GM21619 (cell line): ENCODE results near the gene WDR27.

Experiments used
- ATAC-seq: cut with Tn5 transposase; IDR thresholded peaks from one replicate; pipeline ENCODE4 v1.9.1; 2021; ENCODE audit not compliant: unreplicated experiment

The WDR27 gene

DNA sequence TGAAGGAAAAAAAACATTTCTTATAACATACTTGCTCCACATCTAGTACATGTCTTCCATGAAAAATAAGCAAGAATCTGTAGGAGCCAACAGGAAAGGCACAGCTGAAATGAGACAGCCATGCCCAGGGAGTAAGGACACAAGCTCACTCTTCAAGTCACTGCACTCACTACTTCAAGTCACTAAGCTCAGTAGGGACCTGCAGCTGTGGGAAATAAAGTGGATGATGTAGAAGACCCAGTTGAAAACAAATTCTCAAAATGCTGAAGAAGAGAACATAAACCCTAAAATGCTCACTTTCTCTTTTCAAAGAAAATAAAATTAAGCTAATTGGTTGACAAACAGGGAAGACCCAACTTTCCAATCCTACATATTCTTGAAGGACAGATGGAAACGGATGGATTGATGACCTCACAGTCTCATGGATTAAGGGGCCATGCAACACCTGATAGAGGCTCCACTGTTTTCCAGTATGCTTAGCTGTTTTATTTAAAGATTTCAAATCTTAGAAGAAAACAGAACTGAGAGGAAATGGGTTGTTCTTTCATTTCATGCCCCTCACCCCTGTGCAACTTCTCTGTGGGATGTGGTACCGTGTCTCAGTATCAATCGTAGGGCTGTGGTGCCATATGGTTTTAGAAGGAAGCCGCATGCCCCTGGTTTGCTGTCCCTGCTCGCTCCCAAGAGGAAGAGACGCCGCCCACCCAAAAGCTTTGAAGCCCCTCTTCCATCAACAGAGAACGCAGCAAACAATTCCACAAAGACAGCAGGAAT is 133.3 kb downstream of the WDR27 start:
- ATAC-seq, result no peak

DNA sequence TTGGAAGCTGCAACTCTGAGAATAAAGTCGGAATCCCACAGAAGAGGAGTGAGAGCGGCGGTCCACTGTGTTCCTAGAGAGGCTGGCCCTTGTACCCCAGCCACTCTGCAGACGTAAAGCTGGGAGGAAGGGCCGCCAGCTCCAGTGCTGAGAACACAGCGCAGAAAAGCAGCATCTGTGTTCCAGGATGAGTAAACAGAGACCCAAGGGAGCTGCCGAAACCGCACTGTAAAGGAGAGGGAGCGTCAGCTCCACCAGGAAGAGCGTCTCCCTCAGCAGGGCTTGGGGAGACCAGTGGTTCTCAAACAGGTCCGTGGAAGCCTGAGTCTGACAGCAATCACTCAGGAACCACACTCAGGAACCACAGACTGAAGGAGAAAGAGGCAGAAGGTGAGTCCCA is 134.0 kb downstream of the WDR27 start:
- no peak for ATAC-seq

DNA sequence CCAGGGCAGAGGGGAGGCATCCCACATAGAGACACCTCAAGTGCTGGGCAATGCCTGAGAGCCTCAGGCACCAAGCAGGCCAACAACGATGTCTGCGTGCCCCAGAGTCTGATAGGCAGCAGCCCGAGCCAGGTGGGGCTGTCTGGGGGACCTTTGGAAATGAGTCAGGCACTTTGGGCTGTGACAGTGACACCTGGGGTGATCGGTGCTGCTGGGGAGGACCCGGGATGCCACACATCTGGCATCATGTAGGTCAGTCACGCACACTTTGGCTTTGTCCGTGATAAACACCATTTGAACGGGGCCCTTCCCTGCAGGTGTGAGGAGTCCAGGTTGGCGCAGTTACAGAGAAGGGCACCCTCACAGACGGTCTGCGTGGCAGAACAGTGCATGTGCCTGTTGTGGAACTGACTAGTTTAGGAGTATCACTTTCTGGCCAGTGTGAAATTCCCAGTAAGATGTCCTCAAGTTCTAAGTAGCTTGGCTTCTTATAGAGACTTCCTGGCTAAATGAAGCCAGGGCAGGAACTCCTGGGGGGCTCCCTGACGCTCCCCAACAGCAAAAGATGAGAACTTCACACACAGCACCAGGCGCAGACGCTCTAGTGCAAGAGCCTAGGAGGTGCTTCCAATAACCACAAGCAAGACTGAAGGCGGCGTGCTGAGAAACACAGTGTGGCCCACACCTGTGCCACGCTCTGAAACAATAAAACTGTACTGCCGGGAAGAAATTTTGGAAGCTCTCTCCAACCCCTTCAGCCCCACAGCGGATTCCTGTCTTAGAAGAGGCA is 134.7 kb downstream of the WDR27 start:
- no peak for ATAC-seq

DNA sequence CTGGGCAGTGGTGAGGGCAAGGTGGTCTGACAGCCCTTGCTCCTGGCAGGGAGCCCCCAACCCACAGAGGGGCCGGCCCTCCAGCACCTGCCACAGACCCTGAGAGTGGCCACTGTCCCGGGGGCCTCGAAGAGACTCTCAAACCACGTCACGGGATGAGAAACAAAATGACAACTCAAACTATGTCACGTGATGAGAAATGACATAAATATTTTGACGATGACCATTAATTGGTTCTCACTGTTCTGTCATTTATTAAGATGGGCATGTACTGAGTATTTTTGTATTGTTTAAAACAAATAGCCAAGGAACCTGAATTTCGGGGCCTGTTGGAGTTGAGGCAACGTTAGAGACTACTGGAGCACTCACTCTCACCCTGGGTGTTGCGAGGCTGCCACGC is 135.5 kb downstream of the WDR27 start:
- no peak for ATAC-seq

DNA sequence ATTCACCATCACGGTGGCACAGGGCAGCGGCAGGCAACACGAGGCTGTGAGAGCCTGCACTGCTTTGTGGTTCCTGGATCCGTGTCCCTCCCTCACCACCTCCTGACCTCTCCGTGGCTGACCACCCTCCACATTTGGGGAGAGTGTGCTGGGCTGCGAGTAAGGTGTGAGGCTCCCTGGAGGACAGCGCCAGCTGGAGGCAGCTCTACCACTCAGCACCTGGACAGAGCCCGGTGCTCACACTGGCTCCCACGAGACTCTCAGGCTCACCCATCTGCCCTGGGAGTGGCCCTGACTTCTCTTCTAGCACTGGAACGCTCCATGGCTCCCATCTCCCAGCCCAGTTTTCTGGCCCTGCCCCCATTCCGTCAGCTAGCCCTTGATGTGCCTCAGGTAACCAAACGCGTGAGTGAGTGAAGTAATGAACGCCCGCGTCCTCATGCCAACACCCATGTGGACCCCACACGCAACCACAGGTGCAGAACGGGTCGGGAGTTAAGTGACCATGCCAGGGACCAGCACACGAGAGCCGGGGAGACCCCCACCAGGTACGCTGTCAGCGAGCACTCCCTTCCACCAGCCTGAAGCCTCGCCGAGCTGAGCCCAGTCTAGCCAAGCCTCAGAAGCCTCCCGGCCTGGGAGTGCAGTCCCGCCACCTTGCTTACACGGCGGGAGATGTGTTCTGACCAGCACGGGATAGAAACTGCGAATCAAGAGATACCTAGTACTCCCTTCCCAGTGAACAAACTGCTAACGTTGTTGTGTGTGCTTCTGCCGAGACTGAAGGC is 137.2 kb downstream of the WDR27 start:
- no peak for ATAC-seq

DNA sequence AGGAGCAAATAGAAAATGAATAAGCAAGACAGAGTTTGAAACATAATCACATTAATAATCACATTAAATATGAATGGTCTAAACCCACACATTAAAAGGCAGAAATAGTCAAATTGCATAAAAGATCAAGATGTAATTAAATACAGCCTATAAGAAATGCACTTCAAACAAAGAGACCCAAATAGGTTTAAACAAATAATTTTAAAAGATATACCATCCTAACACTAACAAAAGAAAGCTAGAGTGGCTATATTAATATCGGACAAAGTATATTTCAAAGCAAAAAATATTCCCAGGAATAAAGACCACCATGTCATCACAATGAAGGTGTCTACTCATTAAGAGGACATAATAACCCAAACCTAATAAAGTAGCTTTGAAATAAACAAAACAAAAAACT is 140.2 kb downstream of the WDR27 start:
- ATAC-seq, result no peak

DNA sequence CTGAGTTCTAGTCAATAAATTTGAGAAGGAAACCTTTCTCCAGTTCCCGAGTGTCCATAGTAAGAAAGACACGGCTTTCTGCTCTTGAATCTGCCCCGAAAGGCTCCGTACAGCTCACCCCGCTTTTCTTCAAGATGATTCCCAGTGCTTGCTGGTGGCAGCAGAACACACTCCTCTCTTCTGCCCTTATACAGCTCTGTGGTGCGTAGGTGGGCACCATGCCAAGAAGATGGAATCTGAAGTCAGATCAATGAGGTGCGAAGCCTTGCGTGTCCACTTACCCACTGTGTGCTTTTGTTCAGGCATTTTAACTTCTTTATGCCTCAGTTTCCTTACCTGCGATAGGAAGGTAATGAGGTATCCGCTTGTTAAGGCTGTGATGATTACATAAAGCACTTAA is 142.2 kb downstream of the WDR27 start:
- ATAC-seq, result no peak

DNA sequence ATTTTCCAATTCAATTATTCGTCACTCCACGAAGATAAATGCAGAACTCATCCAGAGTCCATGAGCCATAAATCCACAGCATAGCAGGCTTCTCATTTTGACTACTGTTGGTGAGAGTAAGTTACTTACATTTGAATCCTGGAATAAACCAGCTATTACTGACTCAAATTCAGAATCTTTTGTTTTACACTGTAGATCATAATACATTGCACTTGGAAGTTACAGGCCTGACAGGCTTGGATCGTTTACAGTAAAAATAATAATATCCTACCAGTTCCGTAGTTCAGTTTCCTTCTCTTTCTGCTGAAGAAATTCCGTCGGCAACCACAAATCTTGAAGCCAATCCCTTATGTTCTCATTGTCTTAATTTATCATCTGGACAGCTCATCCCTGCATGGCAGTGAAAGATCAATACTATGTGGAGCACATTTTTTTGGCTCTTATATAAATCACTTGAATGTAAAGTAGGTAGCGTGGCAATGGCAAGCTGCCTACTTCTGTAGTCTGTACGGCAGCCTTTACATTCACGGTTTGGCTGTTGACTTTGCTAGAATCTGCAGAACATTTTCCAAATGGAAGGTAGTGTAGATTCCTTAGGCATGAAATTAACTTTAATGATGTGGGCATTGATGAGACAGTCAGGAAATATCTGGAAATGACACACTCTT is 142.9 kb downstream of the WDR27 start:
- ATAC-seq, result no peak

DNA sequence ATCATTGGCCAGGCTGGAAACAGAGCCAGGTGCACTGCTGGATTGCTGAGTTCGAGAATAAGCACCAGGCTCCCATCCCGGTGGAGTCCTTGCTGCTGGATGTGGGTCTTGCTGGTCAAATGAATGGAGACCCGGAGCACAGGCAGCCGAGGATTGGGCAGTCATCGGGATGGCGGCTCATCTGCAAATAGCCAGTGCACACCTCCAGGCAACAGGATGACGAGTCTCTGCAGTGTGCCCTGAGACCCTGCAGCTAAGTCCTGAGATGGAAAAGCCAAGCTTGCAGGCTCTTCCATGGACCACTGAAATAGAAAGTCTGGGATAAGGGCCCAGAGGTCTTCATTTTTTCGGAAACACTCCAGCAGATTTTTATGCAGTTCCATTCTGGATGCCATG is 143.5 kb downstream of the WDR27 start:
- ATAC-seq, result no peak

DNA sequence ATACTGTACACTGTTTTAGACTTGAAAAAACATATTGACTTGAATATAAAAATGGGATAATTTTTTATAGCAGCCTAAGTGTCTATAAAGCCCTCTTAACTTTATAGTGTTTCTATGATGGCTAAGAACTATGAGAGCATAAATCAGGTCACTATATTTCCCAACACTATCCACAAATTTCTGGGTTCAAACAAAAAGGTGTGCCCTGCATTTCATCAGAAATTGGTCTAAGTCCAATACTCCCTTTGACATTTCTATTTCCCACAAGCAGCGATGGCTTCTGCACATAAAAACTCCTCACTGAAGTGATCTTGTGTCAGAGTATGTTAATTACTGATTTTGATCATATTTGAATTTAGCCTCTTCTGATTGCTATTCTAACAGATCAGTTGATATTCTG is 143.9 kb downstream of the WDR27 start:
- no peak for ATAC-seq

DNA sequence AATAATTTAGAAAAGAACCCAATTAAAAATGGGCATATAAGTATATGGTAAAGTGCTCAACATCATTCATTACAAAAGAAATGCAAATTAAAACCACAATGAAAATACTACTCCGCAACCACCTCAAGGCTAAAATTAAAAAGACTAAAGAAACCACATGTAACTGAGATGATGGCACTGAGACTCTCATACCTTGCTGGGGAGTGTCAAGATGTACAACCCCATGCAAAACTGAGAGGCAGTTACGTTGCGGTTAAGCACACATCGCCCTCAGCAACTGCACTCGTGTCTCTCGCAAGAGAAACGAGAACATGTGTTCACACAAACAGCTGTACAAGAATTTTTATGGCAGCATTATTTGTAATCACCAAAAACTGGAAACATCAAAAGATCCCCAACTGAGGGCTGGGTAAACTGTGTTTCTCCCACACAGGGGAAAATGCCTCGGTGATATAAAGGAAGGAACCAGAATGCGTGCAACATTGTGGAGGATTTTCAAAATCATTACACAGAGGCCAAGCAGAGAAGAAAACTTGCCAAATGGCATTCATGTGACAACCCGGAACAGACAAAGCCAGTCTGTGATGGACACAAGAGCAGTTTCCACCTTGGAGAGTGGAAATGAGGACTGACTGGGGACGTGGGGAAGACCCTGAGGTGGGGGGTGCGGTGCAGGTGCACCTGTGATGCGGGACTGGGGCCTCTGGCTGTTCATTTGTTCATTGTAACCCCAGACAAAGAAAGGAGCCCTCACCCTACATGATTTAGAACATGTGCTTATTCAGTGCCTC is 144.9 kb downstream of the WDR27 start:
- ATAC-seq, result peak; percentile 99

DNA sequence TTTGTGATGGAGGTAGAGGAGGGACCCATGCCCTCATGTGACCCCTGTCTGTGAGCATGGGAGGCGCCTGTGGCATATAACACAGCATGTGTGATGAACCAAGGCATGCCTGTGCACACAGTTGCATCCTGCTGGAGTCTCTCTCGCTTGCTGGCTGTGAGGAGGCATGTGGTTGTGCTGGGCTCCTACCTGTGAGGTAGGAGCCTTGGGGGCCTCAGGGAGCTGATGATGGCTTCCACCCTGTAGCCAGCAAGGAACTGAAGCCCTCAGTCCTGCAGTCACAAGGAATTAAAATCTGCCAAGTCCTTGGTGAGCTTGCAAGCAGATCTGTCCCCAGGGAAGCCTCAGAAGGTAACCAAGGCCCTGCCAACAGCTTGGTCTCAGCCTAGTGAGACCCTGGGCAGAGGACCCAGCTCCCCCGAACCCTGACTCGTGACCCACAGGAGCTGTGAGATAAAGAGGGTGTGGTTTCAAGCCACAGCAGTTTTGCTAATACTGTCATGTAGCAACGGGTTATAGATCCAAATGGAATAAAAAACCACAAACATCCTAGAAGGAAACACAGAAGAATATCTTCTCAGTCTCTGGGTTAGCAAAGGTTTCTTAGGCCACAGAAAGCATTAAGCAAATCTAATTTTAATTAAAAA is 145.7 kb downstream of the WDR27 start:
- no peak for ATAC-seq

DNA sequence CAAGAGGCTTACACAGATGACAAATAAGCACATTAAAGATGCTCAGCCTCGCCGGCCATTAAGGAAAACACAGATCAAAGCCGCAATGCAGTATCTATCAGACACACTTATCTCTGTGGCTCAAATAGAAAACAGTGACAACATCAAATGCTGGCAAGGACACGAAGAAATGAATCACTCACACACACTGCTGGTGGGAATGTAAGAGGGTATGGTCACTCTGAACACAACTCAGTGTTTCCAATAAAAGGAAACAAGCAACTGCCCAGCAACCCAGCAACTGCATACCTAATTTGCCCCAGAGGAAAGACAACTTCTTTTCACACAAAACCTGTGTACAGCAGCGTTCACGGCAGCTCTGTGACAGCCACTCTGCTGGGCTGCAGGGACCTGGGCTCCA is 155.8 kb downstream of the WDR27 start:
- no peak for ATAC-seq

DNA sequence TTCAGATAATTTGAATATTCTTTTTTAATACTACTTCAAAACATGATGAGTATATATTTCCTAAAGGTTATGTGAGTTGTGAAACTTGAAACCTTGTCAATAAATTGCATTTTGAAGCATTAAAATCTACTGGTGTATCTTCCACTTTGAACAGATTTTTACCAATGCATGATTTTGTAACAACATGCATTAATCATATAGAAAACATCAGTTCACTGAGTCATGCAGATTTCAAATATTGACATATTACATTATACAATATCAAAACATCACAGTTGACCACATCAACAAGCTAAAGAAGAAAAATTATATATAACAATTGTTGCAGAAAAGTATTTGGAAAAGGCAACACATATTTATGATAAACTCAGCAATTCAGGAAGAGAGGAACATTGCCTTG is 158.1 kb downstream of the WDR27 start:
- ATAC-seq, result no peak

DNA sequence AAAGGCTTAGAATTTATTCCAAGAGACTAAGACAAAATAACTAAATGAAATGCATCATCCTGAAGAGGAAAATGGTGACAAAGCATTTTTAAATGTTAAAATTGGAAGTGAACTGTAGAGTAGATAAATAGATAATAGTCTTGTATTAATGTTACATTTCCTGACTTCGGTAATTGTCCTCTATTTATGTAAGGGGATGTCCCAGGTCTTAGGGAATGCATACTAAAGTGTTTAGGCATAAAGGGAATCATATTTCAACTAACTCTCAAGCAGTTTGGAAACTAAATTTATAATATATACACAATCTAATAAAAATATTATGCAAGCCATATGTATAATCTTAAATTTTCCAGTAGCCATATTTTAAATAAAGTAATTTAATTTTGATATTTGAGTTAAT is 159.3 kb downstream of the WDR27 start:
- ATAC-seq, result no peak

DNA sequence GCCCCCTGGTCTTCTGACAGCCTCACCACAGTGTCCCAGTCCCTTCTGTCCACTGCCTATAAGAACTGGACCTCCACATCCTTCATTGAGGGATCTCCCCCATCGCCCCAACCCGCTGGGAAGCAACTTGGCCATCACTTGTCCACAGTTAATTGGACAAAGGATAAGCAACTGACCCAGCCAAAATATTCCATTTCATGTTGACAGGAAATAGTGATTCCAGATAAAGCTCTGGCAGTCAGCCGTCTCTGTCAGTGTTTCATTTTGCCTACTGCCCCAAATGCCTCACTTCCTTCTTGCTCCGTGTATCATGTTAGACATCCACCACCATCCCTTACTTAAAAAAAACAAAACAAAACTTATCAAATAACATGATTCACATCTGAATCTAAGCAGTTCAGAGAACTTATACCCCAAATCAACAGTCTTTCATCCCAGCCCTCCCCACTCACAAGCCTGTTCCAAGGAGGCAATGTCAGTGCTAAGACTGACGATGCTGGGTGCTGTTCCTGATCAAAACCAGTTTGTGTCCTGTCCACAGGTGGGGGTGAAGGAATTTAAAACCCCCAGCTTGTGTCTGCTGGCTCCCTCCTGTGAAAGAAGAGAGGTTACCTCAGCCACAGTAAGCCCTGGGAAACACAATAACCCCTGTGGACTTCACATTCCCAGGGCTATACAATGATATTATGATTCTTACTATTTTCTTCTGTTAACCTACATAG is 162.5 kb downstream of the WDR27 start:
- no peak for ATAC-seq

DNA sequence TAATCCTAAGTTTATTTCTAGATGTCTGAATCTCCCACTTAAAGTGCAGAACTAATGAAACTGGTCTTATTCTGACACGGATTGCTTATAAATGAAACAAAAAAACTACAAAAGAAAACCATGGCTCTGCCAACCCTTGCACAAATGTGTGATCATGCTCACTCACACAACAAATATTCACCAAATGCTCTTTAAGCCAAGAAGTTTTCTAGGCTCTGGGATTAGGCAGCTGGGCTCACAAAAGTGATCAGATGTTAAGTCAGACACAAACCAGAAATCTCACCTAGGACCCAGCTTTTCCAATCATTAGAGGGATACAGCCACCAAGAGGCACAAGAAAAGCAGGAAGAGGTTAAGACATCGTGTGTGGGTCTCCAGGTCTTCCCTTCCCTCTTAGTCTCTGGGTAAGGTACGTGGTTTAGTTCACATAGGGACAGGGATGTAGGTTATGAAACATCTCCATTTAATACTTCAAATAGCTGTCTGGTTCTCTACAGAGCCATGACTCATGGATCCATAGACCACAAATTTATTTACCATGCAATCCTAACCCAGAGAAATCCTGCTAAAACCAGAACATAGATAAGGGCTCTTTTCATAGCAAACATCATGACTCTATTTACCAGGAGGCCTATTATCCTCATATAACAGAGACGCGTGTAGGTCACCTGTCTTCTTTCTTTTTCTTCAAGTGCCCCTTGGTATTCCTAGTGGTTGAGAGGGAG is 165.2 kb downstream of the WDR27 start:
- no peak for ATAC-seq

DNA sequence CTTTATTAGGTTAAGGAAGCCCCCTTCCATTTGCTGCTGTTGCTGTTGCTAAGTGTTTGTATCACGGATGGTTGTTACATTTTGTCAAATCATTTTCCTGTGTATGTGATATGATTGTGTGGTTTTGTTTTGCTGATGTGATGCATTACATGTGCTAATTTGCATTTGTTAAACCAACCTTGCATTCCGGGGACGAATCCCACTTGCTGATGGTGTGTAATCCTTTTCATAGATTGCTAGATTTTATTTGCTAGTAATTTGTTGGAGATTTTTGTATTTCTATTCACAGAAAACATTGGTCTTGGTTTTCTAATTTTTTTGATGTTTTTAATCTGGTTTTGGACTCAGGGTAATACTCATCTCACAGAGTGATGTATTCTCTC is 167.8 kb downstream of the WDR27 start:
- ATAC-seq, result no peak
